ENCODE results near the gene ADGRE3.
"Not testable (repeated sequence)": the region's sequence is repeated elsewhere in the genome, so short reads cannot be mapped to it uniquely, and the experiment has no call there.

The ADGRE3 gene

DNA sequence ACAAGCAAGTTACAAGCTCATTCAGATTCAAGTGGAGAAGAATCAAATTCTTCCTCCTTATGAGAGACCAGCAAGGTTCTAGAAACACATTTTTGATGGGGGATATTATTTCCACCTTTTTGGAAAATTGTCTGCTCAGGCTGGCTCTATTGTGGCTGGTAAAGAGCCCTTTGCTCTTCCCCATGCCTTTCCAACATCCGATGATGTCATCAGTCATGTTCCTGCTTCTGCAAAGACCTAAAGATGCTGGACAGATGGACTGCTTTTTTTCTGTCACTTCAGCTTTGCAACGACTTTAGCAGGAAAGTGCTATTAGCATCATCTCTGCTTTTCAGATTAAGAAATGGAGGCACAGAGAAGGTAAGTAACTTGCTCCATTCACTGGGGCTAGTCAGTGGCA lies 4.2 kb downstream of the ADGRE3 start:
- no peak for DNase-seq (ENCODE audit: low spot score)

DNA sequence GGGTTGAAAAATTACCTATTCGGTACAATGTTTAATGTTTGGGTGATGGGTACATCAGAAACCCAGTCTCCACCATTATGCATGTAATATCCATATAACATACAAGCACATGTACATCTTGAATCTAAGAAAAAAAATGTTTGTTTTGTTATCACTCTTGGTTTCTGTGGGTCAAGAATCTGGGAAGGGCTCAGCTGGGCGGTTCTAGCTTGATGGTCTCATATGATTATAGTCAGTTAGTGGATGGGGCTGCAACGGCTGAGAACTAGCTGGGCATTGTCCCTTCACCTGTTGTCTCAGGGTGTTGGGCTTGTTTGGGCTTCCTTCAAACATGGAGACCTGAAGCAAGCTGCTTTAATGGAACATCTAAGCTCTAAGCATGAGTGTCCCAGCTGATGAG lies 4.7 kb downstream of the ADGRE3 start:
- DNase-seq (ENCODE audit: low spot score): no peak

DNA sequence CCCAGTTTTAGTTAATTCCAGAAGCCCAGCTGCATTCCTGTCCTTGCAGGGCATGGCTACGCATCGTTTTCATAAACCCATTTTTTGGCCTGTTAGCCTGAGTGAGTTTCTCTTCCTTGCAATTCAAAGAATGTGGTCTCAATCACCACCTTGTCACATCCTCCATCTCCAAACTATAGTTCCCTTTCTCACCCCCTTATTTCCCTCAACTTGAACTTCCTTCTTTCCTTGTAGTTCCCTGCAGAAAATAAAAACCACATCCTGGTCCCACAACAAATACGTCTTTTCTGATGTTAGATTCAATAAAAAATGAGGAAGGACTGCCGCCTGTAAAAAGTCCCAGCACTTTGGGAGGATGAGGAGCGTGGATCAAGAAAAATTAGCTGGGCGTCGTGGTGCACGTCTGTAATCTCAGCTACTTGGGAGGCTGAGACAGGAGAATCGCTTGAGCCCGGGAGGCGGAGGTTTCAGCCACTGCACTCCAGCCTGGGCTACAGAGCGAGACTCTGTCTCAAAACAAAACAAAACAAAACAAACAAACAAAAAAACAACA lies 13.2 kb downstream of the ADGRE3 start:
- DNase-seq (ENCODE audit: low spot score): no peak

DNA sequence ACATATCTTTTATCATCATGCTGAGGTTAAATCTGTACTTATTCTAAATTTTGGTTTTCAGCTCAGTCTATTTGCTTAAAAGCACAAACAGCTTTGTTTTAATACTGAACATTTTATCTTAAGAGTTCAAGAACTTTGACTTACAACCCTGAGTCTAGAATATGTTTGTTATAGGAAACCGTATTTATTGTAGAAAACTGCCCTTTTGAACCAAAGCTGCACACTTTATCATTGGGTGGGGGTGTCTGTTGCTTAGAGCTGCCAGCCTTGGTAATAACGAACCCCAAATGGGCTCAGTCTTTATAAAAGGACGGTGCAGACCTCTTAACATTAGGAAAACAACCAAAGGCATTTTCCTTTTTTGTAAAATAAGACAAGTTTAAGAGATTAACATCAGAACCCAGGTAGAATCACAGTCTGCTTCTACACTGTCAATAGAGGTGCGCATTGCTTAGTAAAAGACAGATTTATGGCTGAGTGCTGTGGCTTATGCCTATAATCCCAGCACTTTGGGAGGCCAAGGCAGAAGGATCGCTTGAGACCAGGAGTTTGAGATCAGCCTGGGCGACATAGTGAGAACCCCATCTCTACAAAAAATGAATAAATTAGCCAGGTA lies 14.7 kb downstream of the ADGRE3 start:
- DNase-seq (ENCODE audit: low spot score): no peak

DNA sequence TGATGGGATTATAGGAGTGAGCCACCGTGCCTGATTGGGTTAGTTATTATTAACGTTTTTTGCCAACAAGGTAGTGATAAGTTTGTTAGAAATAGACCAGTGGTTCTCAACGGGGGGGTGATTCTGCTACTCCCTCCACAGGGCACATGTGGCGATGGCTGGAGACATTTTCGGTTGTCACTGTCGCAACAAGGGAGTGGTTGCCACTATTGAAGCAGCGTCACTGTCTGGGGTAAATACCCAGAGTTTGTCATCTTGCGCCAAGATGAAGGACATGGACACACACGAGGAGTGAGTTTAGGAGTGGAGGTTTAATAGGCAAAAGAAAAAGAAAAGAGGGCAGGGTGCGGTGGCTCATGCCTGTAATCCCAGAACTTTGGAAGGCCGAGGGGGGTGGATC lies 18.9 kb downstream of the ADGRE3 start:
- DNase-seq (ENCODE audit: low spot score): no peak

DNA sequence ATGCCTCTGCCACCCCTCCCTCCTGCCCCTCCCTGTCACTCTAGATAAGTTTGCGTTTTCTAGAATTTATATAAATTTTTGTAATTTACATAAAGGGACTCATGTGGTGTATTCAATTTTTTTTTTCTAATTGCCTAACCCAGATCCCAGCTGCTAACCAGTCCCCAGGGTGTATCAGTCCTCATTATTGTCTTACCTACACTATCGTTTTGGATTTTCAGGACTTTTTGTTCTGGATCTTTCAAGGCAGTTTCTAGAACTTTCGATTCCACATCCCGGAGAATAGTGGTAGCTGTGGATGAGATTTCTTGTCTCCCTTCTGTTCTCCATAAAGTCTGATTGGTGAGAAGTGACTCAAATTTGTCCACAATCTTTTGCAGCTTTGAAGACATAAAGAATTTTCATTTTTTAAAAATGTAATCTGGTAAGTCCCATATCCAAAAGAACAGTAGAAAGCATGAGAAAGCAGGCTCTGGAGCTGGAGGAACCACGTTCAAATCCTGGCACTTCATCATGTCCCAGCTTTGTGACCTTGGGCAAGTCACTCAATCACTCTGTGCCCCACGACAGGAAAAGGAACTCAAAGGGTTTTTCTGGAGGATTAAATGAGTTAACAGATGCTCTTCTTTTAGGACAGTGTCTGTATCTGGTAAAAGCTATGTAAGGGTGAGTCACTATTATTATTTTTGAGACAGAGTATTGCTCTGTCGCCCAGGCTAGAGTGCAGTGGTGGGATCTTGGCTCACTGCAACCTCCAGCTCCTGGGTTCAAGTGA lies 19.7 kb downstream of the ADGRE3 start:
- no peak for DNase-seq (ENCODE audit: low spot score)

DNA sequence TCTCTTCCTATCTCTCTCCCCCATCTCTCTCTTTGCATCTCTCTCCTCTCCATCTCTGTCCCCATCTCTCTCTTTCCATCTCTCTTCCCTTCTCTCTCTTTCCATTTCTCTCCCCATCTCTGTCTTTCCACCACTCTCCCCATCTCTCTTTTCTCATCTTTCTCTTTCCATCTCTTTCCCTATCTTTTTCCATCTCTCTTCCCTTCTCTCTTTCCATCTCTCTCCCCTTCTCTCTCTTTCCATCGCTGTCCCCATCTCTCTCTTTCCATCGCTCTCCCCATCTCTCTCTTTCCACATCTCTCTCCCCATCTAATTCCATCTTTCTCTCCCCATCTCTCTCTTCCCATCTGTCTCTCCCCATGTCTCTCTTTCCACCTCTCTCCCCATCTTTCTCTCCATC lies 24.5 kb downstream of the ADGRE3 start:
- no peak for DNase-seq (ENCODE audit: low spot score)

DNA sequence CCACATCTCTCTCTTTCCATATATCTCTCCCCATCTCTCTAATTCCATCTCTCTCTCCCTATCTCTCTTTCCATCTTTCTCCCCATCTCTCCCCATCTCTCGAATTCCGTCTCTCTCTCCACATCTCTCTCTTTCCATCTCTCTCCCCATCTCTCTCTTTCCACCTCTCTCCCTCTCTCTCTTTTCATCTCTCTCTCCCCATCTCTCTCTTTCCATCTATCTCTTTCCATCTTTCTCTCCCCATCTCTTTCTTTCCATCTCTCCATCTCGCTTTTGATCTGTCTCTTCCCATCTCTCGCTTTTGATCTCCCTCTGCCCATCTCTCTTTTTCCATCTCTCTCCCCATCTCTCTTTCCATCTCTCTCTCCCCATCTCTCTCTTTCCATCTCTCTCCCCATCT lies 25.6 kb downstream of the ADGRE3 start:
- no peak for DNase-seq (ENCODE audit: low spot score)

DNA sequence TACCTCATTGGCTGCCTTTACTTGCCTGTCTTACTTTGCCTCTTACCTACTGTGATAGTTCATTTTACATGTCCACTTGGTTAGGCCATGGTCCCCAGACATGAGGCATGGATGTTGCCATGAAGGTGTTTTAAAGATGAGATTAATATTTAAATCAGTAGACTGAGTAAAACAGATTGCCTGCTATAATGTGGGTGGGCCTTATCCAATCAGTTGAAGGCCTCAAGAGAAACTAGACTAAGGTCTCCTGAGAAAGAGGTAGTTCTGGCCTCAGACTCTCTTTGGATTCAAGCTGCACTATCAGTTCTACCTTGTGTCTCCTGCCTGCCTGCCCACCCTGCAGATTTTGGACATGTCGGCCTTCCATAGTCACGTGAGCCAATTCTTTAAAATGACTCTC lies 26.1 kb downstream of the ADGRE3 start:
- DNase-seq (ENCODE audit: low spot score): no peak

DNA sequence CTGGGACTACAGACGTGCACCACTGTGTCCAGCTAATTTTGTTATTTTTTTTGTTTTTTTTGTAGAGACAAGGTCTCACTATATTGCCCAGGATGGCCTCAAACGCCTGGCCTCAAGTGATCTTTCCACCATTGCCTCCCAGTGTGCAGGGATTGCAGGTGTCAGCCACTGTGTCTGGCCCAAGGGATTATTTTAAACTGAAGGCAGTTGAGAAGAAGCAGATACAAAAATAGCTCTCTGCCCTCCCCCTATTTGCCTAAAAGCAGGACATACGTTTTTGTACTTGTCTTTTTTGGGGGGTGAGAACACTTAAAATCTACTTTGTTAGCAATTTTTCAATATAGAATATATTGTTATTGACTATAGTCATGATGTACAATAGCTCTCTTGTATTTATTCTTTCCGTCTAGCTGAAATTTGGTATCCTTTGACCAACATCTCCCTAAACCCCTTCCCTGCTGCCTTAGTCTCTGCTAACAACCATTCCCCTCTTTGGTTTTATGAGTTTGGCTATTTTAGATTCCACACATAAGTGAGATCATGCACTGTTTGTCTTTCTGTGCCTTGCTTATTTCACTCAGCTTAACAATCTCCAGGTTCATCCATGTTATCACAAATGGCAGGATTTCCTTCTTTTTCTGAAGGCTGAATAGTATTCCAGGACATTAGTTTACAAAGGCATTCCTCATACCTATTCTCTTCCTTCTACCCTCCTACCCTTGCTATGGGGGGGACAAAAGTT lies 34.9 kb downstream of the ADGRE3 start:
- DNase-seq (ENCODE audit: low spot score): no peak

DNA sequence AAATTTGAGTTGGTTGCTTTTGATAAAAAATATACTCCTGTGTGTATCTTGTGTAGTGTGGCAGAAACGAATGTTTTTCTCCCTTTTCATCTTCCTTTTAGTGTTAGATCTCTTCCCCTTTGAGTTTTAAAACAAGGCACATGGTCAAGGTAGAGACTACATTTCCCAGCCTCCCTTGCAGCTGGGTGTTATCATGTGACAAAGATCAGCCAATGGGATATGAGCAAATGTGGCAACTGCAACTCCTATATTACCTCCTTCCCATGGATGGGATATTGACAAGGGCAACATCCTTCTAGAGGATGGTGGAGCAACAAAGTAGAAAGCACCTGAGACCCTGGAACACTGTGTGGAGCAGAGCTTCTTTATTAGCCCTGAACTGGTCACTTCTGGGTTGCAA lies 42.4 kb downstream of the ADGRE3 start:
- DNase-seq (ENCODE audit: low spot score): no peak

DNA sequence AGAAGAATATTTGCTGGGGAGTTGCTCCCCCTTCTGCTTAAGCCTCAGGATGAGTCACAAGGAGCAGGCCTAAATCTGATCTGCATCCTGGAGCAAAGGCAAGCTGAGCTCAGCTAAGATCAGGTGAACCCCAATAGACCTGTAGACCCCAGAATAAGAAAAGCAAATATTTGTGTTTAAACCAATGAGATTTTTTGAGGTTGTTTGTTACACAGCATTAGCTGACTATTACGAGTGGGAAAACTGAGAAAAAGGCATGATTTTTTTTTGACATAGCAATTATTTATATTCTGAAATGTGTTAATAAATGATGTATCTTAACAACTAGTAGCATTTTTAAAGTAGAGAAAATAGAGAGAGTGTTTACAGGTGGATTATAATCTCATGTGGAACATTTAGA lies 45.1 kb downstream of the ADGRE3 start:
- no peak for DNase-seq (ENCODE audit: low spot score)

DNA sequence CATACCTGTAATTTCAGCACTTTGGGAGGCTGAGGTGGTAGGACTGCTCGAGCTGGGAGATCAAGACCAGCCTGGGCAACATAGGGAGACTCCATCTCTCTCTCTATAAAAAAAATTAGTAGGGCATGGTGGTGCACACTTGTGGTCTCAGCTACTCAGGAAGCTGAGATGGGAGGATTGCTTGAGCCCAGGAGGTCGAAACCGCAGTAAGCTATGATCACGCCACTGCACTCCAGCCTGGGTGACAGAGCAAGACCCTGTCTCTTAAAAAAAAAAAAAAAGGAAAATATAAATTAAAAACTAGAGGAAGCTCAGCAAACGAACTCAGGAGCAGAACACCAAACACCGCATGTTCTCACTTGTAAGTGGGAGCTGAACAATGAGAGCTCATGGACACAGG lies 50.2 kb downstream of the ADGRE3 start:
- not testable (repeated sequence) for DNase-seq (ENCODE audit: low spot score)

DNA sequence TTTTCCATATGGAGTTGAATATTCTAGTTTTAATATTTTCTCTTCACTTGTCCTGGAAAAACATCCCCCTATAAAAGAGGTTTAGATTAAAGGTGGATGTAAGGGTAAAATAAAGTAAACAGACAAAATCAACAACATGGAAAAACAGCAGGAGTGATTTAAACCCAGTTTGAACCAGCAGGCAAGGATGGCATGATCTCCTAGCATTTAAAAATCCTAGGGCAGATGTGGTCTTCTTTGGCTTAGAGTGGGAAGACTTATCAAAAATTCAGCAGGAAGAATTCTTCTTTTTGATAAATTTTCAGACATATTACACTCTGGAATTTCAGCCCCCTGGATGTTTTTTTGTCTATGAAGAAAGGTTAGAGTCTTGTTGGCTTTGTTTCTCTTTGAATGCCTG lies 55.2 kb downstream of the ADGRE3 start:
- no peak for DNase-seq (ENCODE audit: low spot score)

DNA sequence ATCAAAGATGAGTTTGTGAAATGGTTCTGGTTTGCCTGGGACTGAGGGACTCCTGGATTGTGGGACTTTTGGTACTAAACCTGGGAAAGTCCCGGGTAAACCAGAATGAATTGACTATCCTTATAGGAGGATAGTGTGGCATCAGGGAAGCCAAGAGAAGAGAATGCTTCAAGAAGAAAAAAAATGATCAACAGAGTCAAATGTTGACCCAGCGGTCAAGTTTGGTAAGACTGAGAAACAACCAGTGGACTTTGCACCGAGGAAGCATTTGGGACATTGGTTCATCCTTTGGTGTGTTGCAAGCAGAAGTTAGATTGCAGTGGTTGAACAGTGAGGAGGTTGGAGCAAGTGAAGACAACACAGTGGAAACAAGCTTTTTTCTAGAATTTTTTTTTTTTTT lies 58.2 kb downstream of the ADGRE3 start:
- no peak for DNase-seq (ENCODE audit: low spot score)

DNA sequence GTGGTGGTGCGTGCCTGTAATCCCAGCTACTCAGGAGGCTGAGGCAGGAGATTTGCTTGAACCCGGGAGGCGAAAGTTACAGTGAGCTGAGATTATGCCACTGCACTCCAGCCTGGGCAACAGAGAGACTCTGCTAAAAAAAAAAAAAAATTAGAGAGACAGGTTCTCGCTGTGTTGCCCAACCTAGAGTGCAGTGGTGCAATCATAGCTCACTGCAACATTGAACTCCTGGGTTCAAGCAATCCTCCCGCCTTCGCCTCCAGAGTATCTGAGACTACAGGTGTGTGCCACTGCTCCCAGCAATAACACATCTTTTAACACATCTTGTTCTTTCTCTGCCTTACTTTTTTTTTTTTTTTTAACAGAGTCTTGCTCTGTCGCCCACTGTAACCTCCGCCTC lies 59.0 kb downstream of the ADGRE3 start:
- DNase-seq (ENCODE audit: low spot score): no peak

DNA sequence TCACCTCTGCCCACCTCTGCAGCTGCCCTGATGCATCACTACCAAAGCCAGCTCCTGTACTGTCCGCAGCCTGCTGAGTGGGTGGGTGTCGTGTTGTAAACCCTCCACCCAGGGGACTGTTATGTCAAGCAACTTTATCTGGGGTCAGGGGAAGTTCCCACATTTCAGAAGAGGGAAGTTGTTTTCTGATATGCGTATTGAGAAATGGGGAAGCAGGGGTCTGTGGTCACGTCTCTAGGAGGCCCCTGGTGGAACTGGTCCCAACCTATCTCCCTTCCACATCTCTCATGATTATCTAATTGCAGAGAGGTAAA lies 60.6 kb downstream of the ADGRE3 start:
- DNase-seq (ENCODE audit: low spot score): no peak

DNA sequence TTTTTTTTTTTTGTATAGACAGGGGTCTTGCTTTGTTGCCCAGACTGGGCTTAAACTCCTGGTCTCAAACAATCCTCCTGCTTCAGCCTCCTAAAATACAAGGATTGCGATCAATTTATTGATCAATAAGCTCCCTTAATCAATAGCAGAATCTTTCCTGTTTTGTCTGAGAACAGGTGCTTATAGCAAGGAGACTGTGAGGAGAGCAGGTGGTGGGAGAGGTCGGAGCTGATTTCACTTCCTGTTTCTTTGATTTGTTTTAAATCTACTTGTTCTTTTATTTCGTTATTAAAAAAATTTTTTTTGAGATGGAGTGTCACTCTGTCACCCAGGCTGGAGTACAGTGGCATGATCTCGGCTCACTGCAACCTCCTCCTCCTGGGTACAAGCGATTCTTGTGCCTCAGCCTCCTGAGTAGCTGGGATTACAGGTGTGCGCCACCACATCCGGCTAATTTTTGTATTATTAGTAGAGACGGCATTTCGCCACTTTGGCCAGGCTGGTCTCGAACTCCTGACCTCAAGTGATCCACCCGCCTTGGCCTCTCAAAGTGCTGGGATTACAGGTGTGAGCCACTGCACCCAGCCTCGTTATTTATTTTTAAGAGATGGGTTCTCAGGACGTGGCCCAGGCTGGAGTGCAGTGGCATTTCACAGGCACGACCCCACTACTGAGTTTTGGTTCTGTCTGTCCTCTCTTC lies 61.1 kb downstream of the ADGRE3 start:
- DNase-seq (ENCODE audit: low spot score): not testable (repeated sequence)

DNA sequence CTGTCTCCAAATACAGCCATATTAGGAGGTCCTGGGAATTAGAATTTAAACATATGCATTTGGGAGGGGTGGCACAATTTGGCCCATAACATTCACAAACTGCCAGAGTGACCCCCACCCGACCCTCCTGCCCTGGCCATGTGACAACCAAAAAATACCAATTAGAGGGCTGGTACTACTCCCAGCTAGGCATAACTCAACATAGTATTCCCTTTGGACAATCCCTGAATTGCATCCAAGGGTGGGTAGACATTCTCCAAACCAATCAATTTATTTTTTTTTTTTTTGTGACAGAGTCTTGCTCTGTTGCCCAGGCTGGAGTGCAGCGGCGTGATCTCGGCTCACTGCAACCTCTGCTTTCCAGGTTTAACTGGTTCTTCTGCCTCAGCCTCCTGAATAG lies 62.0 kb downstream of the ADGRE3 start:
- no peak for DNase-seq (ENCODE audit: low spot score)

DNA sequence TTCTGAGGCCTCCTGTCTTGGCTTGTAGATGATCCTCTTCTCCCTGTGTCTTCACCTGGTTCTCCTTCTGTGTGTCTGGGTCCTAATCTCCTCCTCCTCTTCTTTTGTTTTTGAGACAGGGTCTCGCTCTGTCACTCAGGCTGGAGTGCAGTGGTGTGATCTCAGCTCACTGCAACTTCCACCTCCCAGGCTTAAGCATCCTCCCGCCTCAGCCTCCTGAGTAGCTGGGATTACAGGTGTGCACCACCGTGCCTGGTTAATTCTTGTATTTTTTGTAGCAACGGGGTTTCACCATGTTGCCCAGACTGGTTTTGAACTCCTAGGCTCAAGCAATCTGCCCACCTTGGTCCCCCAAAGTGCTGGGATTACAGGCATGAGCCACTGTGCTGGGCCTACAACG lies 62.4 kb downstream of the ADGRE3 start:
- DNase-seq (ENCODE audit: low spot score): not testable (repeated sequence)

DNA sequence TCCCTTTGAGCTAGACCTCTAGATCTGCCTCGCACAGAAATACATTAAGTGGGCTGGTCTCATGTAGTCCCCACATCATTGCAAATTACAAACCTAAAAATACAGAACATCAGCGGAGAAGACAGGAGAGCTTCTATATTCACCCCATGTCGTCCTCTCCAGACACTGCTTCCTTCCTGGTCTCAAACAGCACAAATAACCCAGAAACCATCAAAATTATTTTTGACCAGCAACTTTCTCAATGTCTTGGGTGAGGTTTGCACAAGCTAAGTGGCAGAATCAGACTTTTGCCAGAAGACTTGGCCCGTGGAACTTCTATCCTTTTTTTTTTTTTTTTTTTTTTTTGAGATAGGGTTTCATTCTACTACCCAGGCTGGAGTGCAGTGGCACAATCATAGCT lies 63.6 kb downstream of the ADGRE3 start:
- no peak for DNase-seq (ENCODE audit: low spot score)

DNA sequence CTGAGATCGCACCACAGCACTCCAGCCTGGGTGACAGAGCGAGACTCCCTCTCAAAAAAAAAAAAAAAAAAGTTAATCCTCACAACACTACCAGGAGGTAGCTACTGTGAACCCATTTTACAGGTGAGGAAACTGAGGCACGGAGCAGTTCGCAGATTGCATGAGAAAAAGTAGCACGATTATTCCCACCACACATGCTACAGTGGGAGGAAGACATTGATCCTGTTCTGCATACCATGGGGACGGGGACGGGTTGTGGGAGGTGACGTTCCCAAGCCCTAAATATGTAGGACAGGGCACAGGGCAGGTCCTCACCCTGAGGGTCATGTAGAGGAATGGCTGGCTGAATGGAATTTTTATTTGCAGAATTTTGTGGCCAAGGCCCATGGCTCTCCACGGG lies 68.0 kb downstream of the ADGRE3 start:
- no peak for DNase-seq (ENCODE audit: low spot score)

DNA sequence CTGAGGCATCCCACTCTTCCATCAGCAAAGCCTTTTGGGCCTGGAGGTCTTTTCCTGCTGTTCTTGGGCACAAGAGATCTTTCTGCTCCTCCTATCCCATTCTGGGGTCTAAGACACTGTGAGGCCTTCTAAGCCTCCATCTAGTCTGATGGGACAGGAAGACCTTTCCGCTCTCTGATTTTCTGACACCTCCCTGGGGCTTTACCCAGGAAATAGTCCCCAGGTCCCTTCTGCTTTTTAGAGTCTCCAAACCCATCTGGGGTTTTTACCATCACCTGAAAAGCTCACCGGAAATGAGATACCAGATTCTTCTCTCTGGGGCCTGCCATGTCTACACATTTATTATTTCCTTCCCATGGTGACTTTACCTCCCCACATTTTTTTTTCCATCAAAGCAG lies 70.7 kb downstream of the ADGRE3 start:
- DNase-seq (ENCODE audit: low spot score): no peak
